SKM-1 treated with dmso at 0.1 percent for 144 hours (cell line): ENCODE measurements around the gene CTBP2.

Source experiments
- DNase-seq: peaks from one replicate; lab custom pipeline; 2025; ENCODE audit not compliant: unreplicated experiment; lab: John Stamatoyannopoulos, UW

The CTBP2 gene

GRCh38 chr10:125159932-125160855 is at the start of gene CTBP2:
TSS of gene CTBP2 (minus strand) at chr10:125160563.
- DNase-seq = peak; percentile 43

- no peak for DNase-seq
Observed at GRCh38 chr10:125209591-125210355, 49.4 kb upstream of the CTBP2 start.

GRCh38 chr10:125208854-125209565 is 48.6 kb upstream of the CTBP2 start:
- DNase-seq = no peak

- no peak for DNase-seq
Observed at GRCh38 chr10:125206623-125207022, 46.3 kb upstream of the CTBP2 start.

GRCh38 chr10:125205431-125205830 is 45.1 kb upstream of the CTBP2 start:
- no peak for DNase-seq

- DNase-seq = no peak
Observed at GRCh38 chr10:125204400-125204799, 44.0 kb upstream of the CTBP2 start.

- no peak for DNase-seq
Observed at GRCh38 chr10:125203186-125203800, 42.9 kb upstream of the CTBP2 start.

- no peak for DNase-seq
Observed at GRCh38 chr10:125201791-125202622, 41.6 kb upstream of the CTBP2 start.

GRCh38 chr10:125201108-125201524 is 40.8 kb upstream of the CTBP2 start:
- no peak for DNase-seq

- no peak for DNase-seq
Observed at GRCh38 chr10:125200396-125200795, 40.0 kb upstream of the CTBP2 start.

GRCh38 chr10:125199270-125199669 is 38.9 kb upstream of the CTBP2 start:
- DNase-seq = no peak

GRCh38 chr10:125194814-125195213 is 34.5 kb upstream of the CTBP2 start:
- DNase-seq = no peak

- DNase-seq = no peak
Observed at GRCh38 chr10:125193306-125193877, 33.0 kb upstream of the CTBP2 start.

- no peak for DNase-seq
Observed at GRCh38 chr10:125192620-125193019, 32.3 kb upstream of the CTBP2 start.

- no peak for DNase-seq
Observed at GRCh38 chr10:125192005-125192404, 31.6 kb upstream of the CTBP2 start.

GRCh38 chr10:125190946-125191345 is 30.6 kb upstream of the CTBP2 start:
- DNase-seq = no peak

- DNase-seq = no peak
Observed at GRCh38 chr10:125190414-125190813, 30.1 kb upstream of the CTBP2 start.

GRCh38 chr10:125189162-125189561 is 28.8 kb upstream of the CTBP2 start:
- DNase-seq = no peak

GRCh38 chr10:125187238-125188194 is 27.2 kb upstream of the CTBP2 start:
- DNase-seq = no peak
